ENCODE data around the gene RAPGEF1. TPM values are rescaled to one million over a fixed set of nuclear protein-coding genes. Genes with fewer than 3 reads are reported as not detected.

The RAPGEF1 gene
- total RNA-seq, 1 experiment from 2014 or later = 6.1 TPM

- H2AFZ ChIP-seq (ENCODE audit: low read length) = no peak overlapping the region
- no peak overlapping the region for H3K4me2 ChIP-seq (ENCODE audit: low read depth, low read length, poor library complexity, severe bottlenecking)
- no peaks in the 10 kb centered on the region for H3K4me1 ChIP-seq (ENCODE audit: low read length)
- H3K27ac ChIP-seq (ENCODE audit: low read length) = no peak overlapping the region
- no peak for DNase-seq
- H3K79me2 ChIP-seq (ENCODE audit: low read length) = no peaks in the 10 kb centered on the region
- no peaks in the 10 kb centered on the region for H3K9me2 ChIP-seq (replicated peaks; ENCODE audit: insufficient read depth, low read length)
- no peaks in the 10 kb centered on the region for H3K9me3 ChIP-seq (ENCODE audit: low read length)
- no peak overlapping the region for H3K4me3 ChIP-seq (ENCODE audit: low read length)
- no peaks in the 10 kb centered on the region for H3K36me3 ChIP-seq (ENCODE audit: insufficient read depth, low read length)
- no peak overlapping the region for H3K9ac ChIP-seq (ENCODE audit: low read length)
- H4K20me1 ChIP-seq (ENCODE audit: insufficient read depth, low read depth, low read length) = peaks cover 27% of the 10 kb centered on the region
- no peaks in the 10 kb centered on the region for H3K27me3 ChIP-seq (ENCODE audit: low read length)
Measured at GRCh38 chr9:131650254-131650653, 89.6 kb downstream of the RAPGEF1 start.

DNA sequence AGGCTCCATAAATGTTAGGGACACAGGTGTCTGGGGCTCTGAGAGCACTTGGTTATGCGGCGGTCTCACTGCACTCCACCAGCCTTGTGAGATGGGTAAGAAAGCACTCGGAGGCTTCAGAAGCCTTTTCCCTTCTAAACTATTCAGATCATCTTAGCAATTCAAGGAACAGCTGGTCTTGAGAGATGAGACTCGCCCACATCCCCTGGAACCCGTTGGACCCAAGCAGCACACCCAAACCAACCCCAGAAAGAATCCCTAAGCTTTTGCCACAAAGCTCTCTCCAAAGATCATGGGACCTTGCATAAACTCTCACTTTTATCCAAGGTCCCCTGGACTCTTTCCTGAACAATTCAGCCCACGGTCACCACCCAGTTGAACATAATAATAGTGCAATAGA, 90.2 kb downstream of the RAPGEF1 start:
- Histone ChIP-seq H3K27me3 (ENCODE audit: low read length) (no peaks in the 10 kb centered on the region), H4K20me1 (ENCODE audit: insufficient read depth, low read depth, low read length) (peaks cover 21% of the 10 kb centered on the region), H2AFZ (ENCODE audit: low read length) (no peak overlapping the region), H3K27ac (ENCODE audit: low read length) (no peak overlapping the region), H3K9ac (ENCODE audit: low read length) (no peak overlapping the region), H3K36me3 (ENCODE audit: insufficient read depth, low read length) (no peaks in the 10 kb centered on the region), H3K9me2 (replicated peaks; ENCODE audit: insufficient read depth, low read length) (no peaks in the 10 kb centered on the region), H3K4me3 (ENCODE audit: low read length) (no peak overlapping the region), H3K9me3 (ENCODE audit: low read length) (no peaks in the 10 kb centered on the region), H3K79me2 (ENCODE audit: low read length) (no peaks in the 10 kb centered on the region), H3K4me1 (ENCODE audit: low read length) (no peaks in the 10 kb centered on the region), H3K4me2 (ENCODE audit: low read depth, low read length, poor library complexity, severe bottlenecking) (no peak overlapping the region)
- no peak for DNase-seq

- Histone ChIP-seq H3K27me3 (ENCODE audit: low read length) (no peaks in the 10 kb centered on the region), H3K79me2 (ENCODE audit: low read length) (no peaks in the 10 kb centered on the region), H3K4me1 (ENCODE audit: low read length) (no peaks in the 10 kb centered on the region), H3K4me3 (ENCODE audit: low read length) (no peak overlapping the region), H3K9ac (ENCODE audit: low read length) (no peak overlapping the region), H3K27ac (ENCODE audit: low read length) (no peak overlapping the region), H4K20me1 (ENCODE audit: insufficient read depth, low read depth, low read length) (peaks cover 8% of the 10 kb centered on the region; the same call in 1 of the 2 replicates), H3K36me3 (ENCODE audit: insufficient read depth, low read length) (no peaks in the 10 kb centered on the region), H3K4me2 (ENCODE audit: low read depth, low read length, poor library complexity, severe bottlenecking) (no peak overlapping the region), H3K9me2 (replicated peaks; ENCODE audit: insufficient read depth, low read length) (no peaks in the 10 kb centered on the region), H3K9me3 (ENCODE audit: low read length) (no peaks in the 10 kb centered on the region), H2AFZ (ENCODE audit: low read length) (no peak overlapping the region)
- DNase-seq = no peak
Measured at GRCh38 chr9:131645078-131645776, 94.6 kb downstream of the RAPGEF1 start.

DNA sequence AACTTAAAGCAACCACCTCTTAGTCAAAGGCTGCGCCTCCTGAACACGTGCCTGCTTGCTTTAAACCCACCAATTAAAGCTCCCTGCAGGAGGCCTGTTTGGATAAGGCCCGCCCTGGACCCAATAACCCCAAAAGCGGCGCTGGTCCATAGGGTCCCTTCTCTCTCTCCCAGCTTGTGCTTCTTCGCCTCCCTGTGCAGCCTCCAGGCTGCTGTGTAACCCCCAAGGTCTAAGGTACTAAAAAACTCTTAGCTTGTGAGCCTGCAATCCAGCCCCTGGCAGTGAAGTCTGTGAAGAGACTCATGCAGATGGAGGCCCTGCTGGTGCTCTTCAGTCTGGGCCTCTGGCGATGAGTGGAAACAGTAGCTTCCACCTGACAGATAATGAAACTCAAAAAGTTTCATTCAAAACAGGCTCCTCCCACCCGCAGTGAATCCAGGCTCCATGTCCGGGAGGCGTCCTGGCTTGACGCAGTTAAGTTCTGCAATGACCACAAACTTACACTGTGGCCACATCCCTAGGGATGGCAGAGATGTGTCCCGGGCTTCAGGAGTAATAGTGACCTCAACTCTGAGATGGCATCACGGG, 97.3 kb downstream of the RAPGEF1 start:
- no peak overlapping the region for H3K4me2 ChIP-seq (ENCODE audit: low read depth, low read length, poor library complexity, severe bottlenecking)
- no peak overlapping the region for H2AFZ ChIP-seq (ENCODE audit: low read length)
- no peaks in the 10 kb centered on the region for H3K36me3 ChIP-seq (ENCODE audit: insufficient read depth, low read length)
- DNase-seq = no peak
- no peaks in the 10 kb centered on the region for H3K9me3 ChIP-seq (ENCODE audit: low read length)
- no peaks in the 10 kb centered on the region for H3K9me2 ChIP-seq (replicated peaks; ENCODE audit: insufficient read depth, low read length)
- no peaks in the 10 kb centered on the region for H3K79me2 ChIP-seq (ENCODE audit: low read length)
- H3K4me1 ChIP-seq (ENCODE audit: low read length) = no peaks in the 10 kb centered on the region
- peaks cover 8% of the 10 kb centered on the region; the same call in 1 of the 2 replicates for H4K20me1 ChIP-seq (ENCODE audit: insufficient read depth, low read depth, low read length)
- H3K27me3 ChIP-seq (ENCODE audit: low read length) = no peaks in the 10 kb centered on the region
- H3K9ac ChIP-seq (ENCODE audit: low read length) = no peak overlapping the region
- H3K27ac ChIP-seq (ENCODE audit: low read length) = no peak overlapping the region
- H3K4me3 ChIP-seq (ENCODE audit: low read length) = no peak overlapping the region

DNA sequence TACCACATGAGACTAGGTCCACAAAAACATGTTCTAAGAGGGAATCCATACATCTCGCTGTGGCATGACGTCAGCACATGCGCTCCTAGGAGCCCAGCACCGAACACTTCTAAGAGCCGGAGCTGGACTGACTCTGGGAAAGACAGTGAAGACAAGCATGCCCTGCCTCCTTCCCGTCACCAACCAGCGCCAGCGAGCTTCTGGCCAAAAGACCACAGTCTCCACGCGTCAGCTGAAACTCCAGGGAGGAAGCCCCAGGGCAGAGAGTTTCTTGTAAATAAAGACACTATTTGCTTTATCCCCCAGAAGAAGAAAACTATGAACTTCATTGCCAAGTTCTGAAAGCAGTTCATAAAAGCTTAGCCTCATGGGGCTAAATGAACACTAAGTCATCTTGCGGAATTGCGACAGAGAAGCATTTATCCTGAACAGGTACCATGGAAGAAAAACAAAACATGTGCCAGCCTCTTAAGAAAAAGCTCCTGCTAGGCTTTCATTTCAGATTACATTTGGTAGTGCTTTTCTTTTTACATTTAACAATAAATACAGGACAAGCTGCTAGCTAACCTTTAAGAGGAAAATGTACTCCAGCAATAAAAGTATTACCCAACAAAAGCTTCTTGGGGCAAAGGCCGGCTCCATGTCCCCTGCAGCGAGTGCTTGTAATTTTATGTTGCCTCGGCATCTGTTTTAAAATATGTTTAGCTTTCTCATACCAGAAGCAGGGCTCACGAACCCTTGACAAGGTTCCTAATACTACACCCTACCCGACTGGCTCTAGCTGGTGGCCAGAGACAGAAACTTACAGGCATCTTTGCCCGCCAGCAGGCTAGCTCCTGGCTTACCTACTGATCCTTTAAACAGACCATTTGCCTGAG, 98.0 kb downstream of the RAPGEF1 start:
- Histone ChIP-seq H3K4me3 (ENCODE audit: low read length) (no peak overlapping the region), H3K36me3 (ENCODE audit: insufficient read depth, low read length) (no peaks in the 10 kb centered on the region), H3K4me1 (ENCODE audit: low read length) (no peaks in the 10 kb centered on the region), H3K9ac (ENCODE audit: low read length) (no peak overlapping the region), H4K20me1 (ENCODE audit: insufficient read depth, low read depth, low read length) (peaks cover 8% of the 10 kb centered on the region; the same call in 1 of the 2 replicates), H3K9me2 (replicated peaks; ENCODE audit: insufficient read depth, low read length) (no peaks in the 10 kb centered on the region), H2AFZ (ENCODE audit: low read length) (no peak overlapping the region), H3K27ac (ENCODE audit: low read length) (no peak overlapping the region), H3K27me3 (ENCODE audit: low read length) (no peaks in the 10 kb centered on the region), H3K4me2 (ENCODE audit: low read depth, low read length, poor library complexity, severe bottlenecking) (no peak overlapping the region), H3K79me2 (ENCODE audit: low read length) (no peaks in the 10 kb centered on the region), H3K9me3 (ENCODE audit: low read length) (no peaks in the 10 kb centered on the region)
- no peak for DNase-seq

GRCh38 chr9:131640438-131641137, 99.3 kb downstream of the RAPGEF1 start:
- H4K20me1 ChIP-seq (ENCODE audit: insufficient read depth, low read depth, low read length) = peaks cover 8% of the 10 kb centered on the region; the same call in 1 of the 2 replicates
- H3K79me2 ChIP-seq (ENCODE audit: low read length) = no peaks in the 10 kb centered on the region
- H3K36me3 ChIP-seq (ENCODE audit: insufficient read depth, low read length) = no peaks in the 10 kb centered on the region

DNA sequence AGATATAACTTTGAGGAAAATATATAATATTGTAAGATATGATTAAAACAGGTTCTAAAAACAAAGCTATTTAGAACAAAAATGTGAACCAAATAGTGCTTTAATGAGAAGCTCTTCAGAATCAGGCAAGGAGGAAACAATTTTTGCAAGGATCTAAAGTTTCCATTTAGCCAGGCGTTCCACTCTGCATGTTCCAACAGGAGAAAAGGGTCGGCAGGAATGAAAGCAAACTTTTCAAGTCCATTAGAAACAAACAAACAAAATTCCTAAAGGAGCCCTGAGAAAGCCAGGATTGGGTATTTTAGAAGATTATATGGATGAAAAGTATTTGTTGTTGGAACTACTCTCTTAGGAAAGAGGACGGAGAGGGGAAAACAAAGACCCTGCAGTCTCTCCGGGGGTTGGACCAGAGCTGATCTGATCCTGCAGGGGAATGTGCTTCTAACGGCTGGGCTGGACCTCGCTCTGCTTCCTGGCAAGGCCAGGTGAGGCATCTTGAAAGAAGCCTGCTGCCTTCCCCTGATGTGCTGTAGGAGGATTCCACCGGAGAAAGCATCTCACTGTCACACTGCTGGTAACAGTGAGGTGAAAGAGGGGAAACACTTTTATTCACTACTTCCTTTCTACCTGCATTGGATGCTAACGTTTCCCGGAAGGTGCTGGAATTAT, 100.0 kb downstream of the RAPGEF1 start:
- no peak for DNase-seq
- no peak overlapping the region for H3K9ac ChIP-seq (ENCODE audit: low read length)
- no peak overlapping the region for H3K4me2 ChIP-seq (ENCODE audit: low read depth, low read length, poor library complexity, severe bottlenecking)
- peaks cover 8% of the 10 kb centered on the region; the same call in 1 of the 2 replicates for H4K20me1 ChIP-seq (ENCODE audit: insufficient read depth, low read depth, low read length)
- no peak overlapping the region for H3K27ac ChIP-seq (ENCODE audit: low read length)
- H3K79me2 ChIP-seq (ENCODE audit: low read length) = no peaks in the 10 kb centered on the region
- H3K9me2 ChIP-seq (replicated peaks; ENCODE audit: insufficient read depth, low read length) = no peaks in the 10 kb centered on the region
- no peaks in the 10 kb centered on the region for H3K4me1 ChIP-seq (ENCODE audit: low read length)
- no peak overlapping the region for H2AFZ ChIP-seq (ENCODE audit: low read length)
- H3K9me3 ChIP-seq (ENCODE audit: low read length) = no peaks in the 10 kb centered on the region
- no peaks in the 10 kb centered on the region for H3K36me3 ChIP-seq (ENCODE audit: insufficient read depth, low read length)
- no peaks in the 10 kb centered on the region for H3K27me3 ChIP-seq (ENCODE audit: low read length)
- H3K4me3 ChIP-seq (ENCODE audit: low read length) = no peak overlapping the region

More at GRCh38 chr9:131640438-131641137, 99.3 kb downstream of the RAPGEF1 start:
- no peaks in the 10 kb centered on the region for H3K9me3 ChIP-seq (ENCODE audit: low read length)
- no peak overlapping the region for H3K9ac ChIP-seq (ENCODE audit: low read length)
- no peak overlapping the region for H3K4me2 ChIP-seq (ENCODE audit: low read depth, low read length, poor library complexity, severe bottlenecking)
- no peaks in the 10 kb centered on the region for H3K27me3 ChIP-seq (ENCODE audit: low read length)
- H3K4me1 ChIP-seq (ENCODE audit: low read length) = no peaks in the 10 kb centered on the region
- no peak overlapping the region for H3K4me3 ChIP-seq (ENCODE audit: low read length)
- no peak overlapping the region for H2AFZ ChIP-seq (ENCODE audit: low read length)
- H3K9me2 ChIP-seq (replicated peaks; ENCODE audit: insufficient read depth, low read length) = no peaks in the 10 kb centered on the region
- no peak overlapping the region for H3K27ac ChIP-seq (ENCODE audit: low read length)
- DNase-seq = no peak
